Testis (tissue), 3 donors: ENCODE data around the gene GABRG2. TPM values are rescaled to one million over a fixed set of nuclear protein-coding genes. Genes with fewer than 3 reads are reported as not detected.

Experiments
- DNase-seq: peaks from one replicate; pipeline ENCODE4 v3.0.0-alpha.2; 2019
- H3K27ac ChIP-seq, 2 donors: fragments of 200-600 bp; sonication (generic); one replicate each; pipeline ENCODE4 v1.5.1; 2019
- H3K27me3 ChIP-seq: fragments of 200-600 bp; sonication (generic); one replicate; pipeline ENCODE4 v1.5.1; 2019
- H3K36me3 ChIP-seq: fragments of 200-600 bp; sonication (generic); one replicate; pipeline ENCODE4 v1.5.1; 2017; ENCODE audit warnings: low read depth; ENCODE audit errors: missing control alignments
- H3K4me1 ChIP-seq: fragments of 200-600 bp; sonication (generic); one replicate; pipeline ENCODE4 v1.5.1; 2019
- H3K4me3 ChIP-seq, 2 donors: fragments of 200-600 bp; sonication (generic); one replicate each; pipeline ENCODE4 v1.5.1; 2017 to 2019
- H3K9me3 ChIP-seq: fragments of 200-600 bp; sonication (generic); one replicate; pipeline ENCODE4 v1.5.1; 2017
- POLR2A ChIP-seq: fragments of 450-650 bp; IDR thresholded peaks from one replicate; pipeline ENCODE4 v1.6.1; 2017; ENCODE audit warnings: antibody characterized with exemption, mild to moderate bottlenecking, moderate library complexity
- WGBS, 2 donors: methylation state at CpG; one replicate each; pipeline ENCODE4 v1.1.5; 2018; 5-methylcytosine and 5-hydroxymethylcytosine counted together
- intact Hi-C: fragments of 100-400 bp; cut with DNase I; formaldehyde crosslinking; loops from one replicate; pipeline ENCODE4 v1.15.1; 2023; ENCODE audit warnings: low total_unique reads
- polyA plus RNA-seq: library from polyadenylated mRNA; stranded (reverse); fragments of 350-450 nt; fragmentation: Illumina TruSeq; extraction: RNeasy Lipid Tissue Mini Kit (QIAGEN cat#74804); gene quantifications from one replicate; pipeline ENCODE4 v1.2.3, GENCODE V29; 2014; ENCODE audit warnings: low read depth, low replicate concordance; ENCODE audit not compliant: insufficient read depth
- total RNA-seq, 2 donors: library from RNA; depleted of rRNA; stranded (reverse); fragments of >200 nt; gene quantifications; one replicate each; pipeline ENCODE4 v1.2.3, GENCODE V29; 2016
- TF ChIP-seq, protein P1 (sequence below), 3 experiments: fragments of 450-650 bp in 2 of 3; fragments of 200-600 bp in 1 of 3; sonication (generic) in 1 of 3; IDR thresholded peaks; one replicate each; pipeline ENCODE4 v1.5.1; 2016 to 2019; ENCODE audit warnings: antibody characterized with exemption in 3 of 3, mild to moderate bottlenecking in 2 of 3, moderate library complexity in 1 of 3

Gene GABRG2
- total and polyA plus RNA-seq, 3 donors from 2014 or later, result 0.41 to 2.0 (median 0.81) TPM

GRCh38 chr5:162091336-162091735, 23.8 kb downstream of the GABRG2 start:
- no peaks in the 10 kb centered on the region for H3K9me3 ChIP-seq
- no peak for DNase-seq
- no peak overlapping the region for H3K4me3 ChIP-seq
- TF ChIP-seq POLR2A, result no peak
- TF ChIP-seq, protein P1, sequence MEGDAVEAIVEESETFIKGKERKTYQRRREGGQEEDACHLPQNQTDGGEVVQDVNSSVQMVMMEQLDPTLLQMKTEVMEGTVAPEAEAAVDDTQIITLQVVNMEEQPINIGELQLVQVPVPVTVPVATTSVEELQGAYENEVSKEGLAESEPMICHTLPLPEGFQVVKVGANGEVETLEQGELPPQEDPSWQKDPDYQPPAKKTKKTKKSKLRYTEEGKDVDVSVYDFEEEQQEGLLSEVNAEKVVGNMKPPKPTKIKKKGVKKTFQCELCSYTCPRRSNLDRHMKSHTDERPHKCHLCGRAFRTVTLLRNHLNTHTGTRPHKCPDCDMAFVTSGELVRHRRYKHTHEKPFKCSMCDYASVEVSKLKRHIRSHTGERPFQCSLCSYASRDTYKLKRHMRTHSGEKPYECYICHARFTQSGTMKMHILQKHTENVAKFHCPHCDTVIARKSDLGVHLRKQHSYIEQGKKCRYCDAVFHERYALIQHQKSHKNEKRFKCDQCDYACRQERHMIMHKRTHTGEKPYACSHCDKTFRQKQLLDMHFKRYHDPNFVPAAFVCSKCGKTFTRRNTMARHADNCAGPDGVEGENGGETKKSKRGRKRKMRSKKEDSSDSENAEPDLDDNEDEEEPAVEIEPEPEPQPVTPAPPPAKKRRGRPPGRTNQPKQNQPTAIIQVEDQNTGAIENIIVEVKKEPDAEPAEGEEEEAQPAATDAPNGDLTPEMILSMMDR (IDR thresholded peaks at IDR 0.05), result no peak
- no peaks in the 10 kb centered on the region for H3K4me1 ChIP-seq
- H3K36me3 ChIP-seq, result no peaks in the 10 kb centered on the region
- H3K27ac ChIP-seq, result no peak overlapping the region
- WGBS, 2 donors, result 61 to 68% methylated on average over 2 of the region's 2 CpGs
- intact Hi-C loops, result no loop called here
- no peaks in the 10 kb centered on the region for H3K27me3 ChIP-seq

DNA sequence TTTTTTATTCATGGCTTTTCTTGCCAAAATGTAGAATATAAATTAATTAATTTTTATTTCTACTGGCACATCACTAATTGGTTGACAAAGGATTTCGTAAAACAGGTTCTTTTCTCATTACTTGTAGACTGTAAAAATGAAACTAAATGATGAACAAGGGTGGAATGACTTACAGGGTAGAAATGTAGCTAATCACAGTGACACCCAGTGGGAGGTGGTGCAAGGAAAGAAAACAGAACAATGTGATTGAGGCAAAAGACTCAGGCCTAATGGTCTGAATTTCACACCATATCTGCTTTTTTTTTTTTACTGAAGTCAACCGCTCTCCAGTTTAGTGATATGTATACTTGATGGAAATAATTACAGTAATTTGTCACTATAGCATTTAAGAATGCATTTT, 28.9 kb downstream of the GABRG2 start:
- Histone ChIP-seq H3K27me3 (no peaks in the 10 kb centered on the region), H3K27ac (no peak overlapping the region), H3K4me3 (no peak overlapping the region), H3K36me3 (no peaks in the 10 kb centered on the region), H3K4me1 (no peaks in the 10 kb centered on the region), H3K9me3 (no peaks in the 10 kb centered on the region)
- intact Hi-C loops, result no loop called here
- DNase-seq, result no peak
- 78 to 83% methylated on average over 2 of the region's 2 CpGs for WGBS, 2 donors
- TF ChIP-seq POLR2A, result no peak
- TF ChIP-seq, protein P1 (IDR thresholded peaks at IDR 0.05), result no peak

GRCh38 chr5:162107591-162107990, 40.0 kb downstream of the GABRG2 start:
- no peak overlapping the region for H3K4me3 ChIP-seq
- TF ChIP-seq, protein P1 (IDR thresholded peaks at IDR 0.05), result no peak
- TF ChIP-seq POLR2A, result no peak
- DNase-seq, result no peak
- no peaks in the 10 kb centered on the region for H3K4me1 ChIP-seq
- H3K27me3 ChIP-seq, result no peaks in the 10 kb centered on the region
- 87 to 90% methylated on average over 2 of the region's 2 CpGs for WGBS, 2 donors
- intact Hi-C loops, result no loop called here
- H3K27ac ChIP-seq, result no peak overlapping the region
- no peaks in the 10 kb centered on the region for H3K9me3 ChIP-seq
- H3K36me3 ChIP-seq, result no peaks in the 10 kb centered on the region

GRCh38 chr5:162119801-162120200, 52.2 kb downstream of the GABRG2 start:
- H3K36me3 ChIP-seq, result no peaks in the 10 kb centered on the region
- WGBS, 2 donors, result 84 to 88% methylated on average over 3 of the region's 3 CpGs
- H3K4me3 ChIP-seq, result no peak overlapping the region
- no peaks in the 10 kb centered on the region for H3K27me3 ChIP-seq
- DNase-seq, result no peak
- H3K4me1 ChIP-seq, result no peaks in the 10 kb centered on the region
- H3K27ac ChIP-seq, result no peak overlapping the region
- H3K9me3 ChIP-seq, result no peaks in the 10 kb centered on the region
- TF ChIP-seq, protein P1 (IDR thresholded peaks at IDR 0.05), result no peak
- no peak for TF ChIP-seq POLR2A
- intact Hi-C loops, result no loop called here

GRCh38 chr5:162128117-162128516, 60.5 kb downstream of the GABRG2 start:
- WGBS, 2 donors, result 47% methylated on average over 2 of the region's 2 CpGs
- no peaks in the 10 kb centered on the region for H3K4me1 ChIP-seq
- no peak overlapping the region for H3K4me3 ChIP-seq
- intact Hi-C loops, result no loop called here
- DNase-seq, result no peak
- H3K9me3 ChIP-seq, result no peaks in the 10 kb centered on the region
- H3K27ac ChIP-seq, result no peak overlapping the region
- H3K36me3 ChIP-seq, result no peaks in the 10 kb centered on the region
- TF ChIP-seq, protein P1 (IDR thresholded peaks at IDR 0.05), result no peak
- TF ChIP-seq POLR2A, result no peak
- no peaks in the 10 kb centered on the region for H3K27me3 ChIP-seq
